ENCODE results near the gene BET1L.
"Not testable (repeated sequence)": the region's sequence is repeated elsewhere in the genome, so short reads cannot be mapped to it uniquely, and the experiment has no call there.

GRCh38 chr11:190546-190945 lies 16.7 kb downstream of the BET1L start:
- not testable (repeated sequence) for TF ChIP-seq CTCF (conservative IDR thresholded peaks at IDR 0.05; ENCODE audit: low read depth, low read length); EZH2 (IDR thresholded peaks at IDR 0.05; ENCODE audit: borderline replicate concordance, low read depth, low read length, poor library complexity, severe bottlenecking)
